KOPT-K1 (cell line): ENCODE measurements around the gene FBXW5.

Source experiments
- H3K27ac ChIP-seq: fragments of 200-600 bp; sonication (generic); 2 replicates; pipeline ENCODE4 v1.5.1; 2016; ENCODE audit warnings: antibody characterized with exemption, mild to moderate bottlenecking, low read depth, low read length; ENCODE audit not compliant: poor library complexity, severe bottlenecking
- H3K36me3 ChIP-seq: fragments of 200-600 bp; sonication (generic); 2 replicates; pipeline ENCODE4 v1.5.1; 2017; ENCODE audit warnings: antibody characterized with exemption, mild to moderate bottlenecking, low read length, moderate library complexity; ENCODE audit not compliant: insufficient read depth
- H3K9me3 ChIP-seq: fragments of 200-600 bp; sonication (generic); 2 replicates; pipeline ENCODE4 v1.5.1; 2017; ENCODE audit warnings: antibody characterized with exemption, low read length, mild to moderate bottlenecking; ENCODE audit not compliant: insufficient read depth, poor library complexity, severe bottlenecking

FBXW5 gene

DNA sequence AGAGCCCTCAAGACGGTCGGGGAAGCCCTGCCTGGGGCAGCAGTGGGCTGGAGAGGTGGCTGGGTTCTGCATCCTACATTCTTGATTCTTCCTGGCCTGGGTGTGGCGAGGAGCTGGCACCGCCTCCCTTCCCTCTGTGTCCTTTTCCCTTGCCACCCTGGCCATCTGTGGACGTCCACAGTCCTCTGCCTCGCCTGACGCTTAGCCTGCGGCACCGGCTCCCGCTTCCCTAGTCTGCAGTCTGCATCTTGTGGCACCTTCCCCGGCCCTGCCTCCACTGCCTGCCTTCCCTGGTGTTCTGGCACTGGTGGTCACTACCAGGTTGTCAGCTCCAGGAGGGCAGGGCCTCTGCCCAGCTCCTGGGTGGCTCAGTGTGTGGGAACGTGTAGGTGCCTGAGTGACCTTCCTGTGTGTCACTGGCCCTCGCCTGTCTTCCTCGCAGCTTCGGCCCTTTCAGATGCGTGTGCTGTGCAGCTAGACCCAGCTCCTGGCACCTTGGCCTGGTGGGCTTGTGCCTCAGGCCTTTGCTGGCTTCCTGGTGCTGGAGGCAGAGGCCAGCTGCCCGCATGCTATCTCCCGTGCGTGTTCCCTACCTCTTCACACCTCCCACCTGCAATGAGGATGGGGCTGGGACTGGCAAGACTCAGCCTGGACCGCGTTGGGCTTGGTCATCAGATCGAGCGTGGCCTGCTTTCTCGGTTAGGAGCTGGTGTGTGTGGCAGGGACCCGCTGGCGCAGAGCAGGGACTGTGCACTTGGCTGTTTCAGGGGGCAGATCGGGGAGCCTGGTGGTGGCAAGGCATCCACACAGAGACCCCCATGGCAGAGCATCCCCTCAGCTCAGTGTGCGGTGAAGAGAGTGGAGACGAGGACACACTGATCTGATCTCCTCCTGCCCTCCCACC, 37.3 kb downstream of the FBXW5 start:
- Histone ChIP-seq H3K36me3 (peaks cover 89% of the 10 kb centered on the region), H3K27ac (no peak overlapping the region)

GRCh38 chr9:136906266-136906665, 38.3 kb downstream of the FBXW5 start:
- no peaks in the 10 kb centered on the region for H3K9me3 ChIP-seq
- no peak overlapping the region for H3K27ac ChIP-seq
- peaks cover 90% of the 10 kb centered on the region for H3K36me3 ChIP-seq

More for the DNA sequence above, 37.3 kb downstream of the FBXW5 start:
- H3K9me3 ChIP-seq, result no peaks in the 10 kb centered on the region

GRCh38 chr9:136903041-136903554, 41.4 kb downstream of the FBXW5 start:
- no peaks in the 10 kb centered on the region for H3K9me3 ChIP-seq
- no peak overlapping the region for H3K27ac ChIP-seq
- H3K36me3 ChIP-seq, result peaks cover 95% of the 10 kb centered on the region

DNA sequence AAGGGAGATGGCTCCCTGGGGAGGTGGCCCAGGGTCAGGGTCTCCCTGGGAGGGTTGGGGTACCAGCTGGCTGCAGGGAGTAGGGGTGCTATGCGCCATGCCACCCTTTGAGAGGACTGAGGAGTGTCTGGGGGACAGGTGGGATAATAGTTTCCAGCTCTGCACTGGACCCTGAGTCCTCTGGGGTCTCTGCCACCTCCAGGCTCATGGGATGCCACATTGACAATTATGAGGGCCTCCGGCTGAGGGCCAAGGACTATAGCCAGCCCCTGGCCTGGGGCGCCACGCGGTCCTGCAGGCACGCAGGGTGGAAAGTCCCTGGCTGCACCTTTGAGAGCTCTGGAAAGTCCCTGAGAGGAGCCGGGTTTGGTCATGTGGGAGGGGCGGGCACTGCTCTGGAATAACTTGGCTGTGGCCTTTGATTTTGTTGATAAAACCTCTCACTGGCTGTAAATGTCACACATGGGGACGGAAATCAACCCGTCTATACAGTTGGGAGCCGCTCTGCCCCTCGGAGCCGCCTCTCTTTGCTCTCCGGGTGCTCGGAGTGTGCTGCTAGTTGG, 42.2 kb downstream of the FBXW5 start:
- Histone ChIP-seq H3K27ac (no peak overlapping the region), H3K36me3 (peaks cover 90% of the 10 kb centered on the region), H3K9me3 (no peaks in the 10 kb centered on the region)

- H3K27ac ChIP-seq, result no peak overlapping the region
- H3K9me3 ChIP-seq, result no peaks in the 10 kb centered on the region
- H3K36me3 ChIP-seq, result peaks cover 84% of the 10 kb centered on the region
Observed at GRCh38 chr9:136901516-136902258, 42.9 kb downstream of the FBXW5 start.

- Histone ChIP-seq H3K27ac (no peak overlapping the region), H3K36me3 (peaks cover 77% of the 10 kb centered on the region), H3K9me3 (no peaks in the 10 kb centered on the region)
Observed at GRCh38 chr9:136900988-136901515, 43.5 kb downstream of the FBXW5 start.

- Histone ChIP-seq H3K36me3 (peaks cover 73% of the 10 kb centered on the region), H3K27ac (no peak overlapping the region), H3K9me3 (no peaks in the 10 kb centered on the region)
Observed at GRCh38 chr9:136900556-136900955, 44.0 kb downstream of the FBXW5 start.

DNA sequence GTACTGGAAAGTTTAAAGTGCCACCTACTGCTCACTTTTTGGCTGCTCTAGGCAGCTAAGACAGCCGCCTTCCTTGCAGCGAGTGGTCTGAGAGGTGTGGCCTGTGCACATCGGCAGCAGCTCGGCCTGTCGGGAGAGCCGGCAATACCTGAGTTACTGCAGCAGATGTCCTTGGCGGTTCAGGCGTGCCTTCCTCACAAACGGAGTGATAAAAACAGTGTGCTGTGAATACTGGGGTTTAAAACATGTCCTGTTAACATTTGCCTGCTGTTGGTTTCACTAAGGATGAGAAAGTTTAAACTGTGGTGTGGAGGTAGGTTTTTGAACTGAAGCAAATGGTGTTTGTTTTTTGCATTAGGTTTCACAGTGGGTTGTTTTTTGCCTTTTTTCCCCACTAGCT, 45.3 kb downstream of the FBXW5 start:
- Histone ChIP-seq H3K27ac (no peak overlapping the region), H3K36me3 (peaks cover 75% of the 10 kb centered on the region), H3K9me3 (no peaks in the 10 kb centered on the region)

GRCh38 chr9:136898483-136899100, 45.9 kb downstream of the FBXW5 start:
- peaks cover 71% of the 10 kb centered on the region for H3K36me3 ChIP-seq
- no peaks in the 10 kb centered on the region for H3K9me3 ChIP-seq
- H3K27ac ChIP-seq, result no peak overlapping the region

GRCh38 chr9:136896027-136896426, 48.5 kb downstream of the FBXW5 start:
- Histone ChIP-seq H3K36me3 (peaks cover 66% of the 10 kb centered on the region), H3K27ac (no peak overlapping the region)

GRCh38 chr9:136890661-136891060, 53.9 kb downstream of the FBXW5 start:
- H3K27ac ChIP-seq, result no peak overlapping the region
- H3K9me3 ChIP-seq, result no peaks in the 10 kb centered on the region
- peaks cover 52% of the 10 kb centered on the region for H3K36me3 ChIP-seq

More at GRCh38 chr9:136896027-136896426, 48.5 kb downstream of the FBXW5 start:
- no peaks in the 10 kb centered on the region for H3K9me3 ChIP-seq
